Stomach (tissue), 4 donors: Measurements from ENCODE around the gene CDH23.

Source experiments
- CTCF ChIP-seq, 7 experiments: fragments of 450-650 bp in 4 of 7; fragments of 200-600 bp in 3 of 7; sonication (generic) in 3 of 7; IDR thresholded peaks; one replicate each; pipeline ENCODE4 v1.5.1; 2016 to 2019; ENCODE audit warnings: antibody characterized with exemption in 7 of 7, control low read depth in 2 of 7, mild to moderate bottlenecking in 1 of 7
- EP300 ChIP-seq: sonication (generic); formaldehyde crosslinking; IDR thresholded peaks from one replicate; pipeline ENCODE4 v1.6.1; 2017; ENCODE audit warnings: antibody characterized with exemption
- POLR2A ChIP-seq, 4 donors: fragments of 450-650 bp; IDR thresholded peaks; one replicate each; pipeline ENCODE4 v1.6.1; 2016; ENCODE audit warnings: antibody characterized with exemption in 4 of 4, control low read depth in 2 of 4, mild to moderate bottlenecking in 1 of 4, moderate library complexity in 1 of 4
- POLR2AphosphoS5 ChIP-seq, 3 donors: sonication (generic); formaldehyde crosslinking; IDR thresholded peaks; one replicate each; pipeline ENCODE4 v1.6.1; 2016; ENCODE audit warnings: antibody characterized with exemption in 3 of 3

- TF ChIP-seq POLR2A (IDR thresholded peaks at IDR 0.05) (no peak), CTCF (IDR thresholded peaks at IDR 0.05) (no peak), EP300 (no peak), POLR2AphosphoS5 (IDR thresholded peaks at IDR 0.05) (no peak)
Observed at GRCh38 chr10:71462062-71462935, 65.6 kb downstream of the CDH23 start.
